Suprapubic skin (tissue), 4 donors: ENCODE results near the gene TAS2R20.

Source experiments
- EP300 ChIP-seq: sonication (generic); formaldehyde crosslinking; IDR thresholded peaks from one replicate; pipeline ENCODE4 v1.6.1; 2017; ENCODE audit warnings: antibody characterized with exemption
- POLR2A ChIP-seq, 2 donors: fragments of 450-650 bp; IDR thresholded peaks; one replicate each; pipeline ENCODE4 v1.6.1; 2017; ENCODE audit warnings: antibody characterized with exemption in 2 of 2, mild to moderate bottlenecking in 2 of 2, moderate library complexity in 2 of 2
- POLR2AphosphoS5 ChIP-seq, 3 donors: sonication (generic); formaldehyde crosslinking; IDR thresholded peaks; one replicate each; pipeline ENCODE4 v1.6.1; 2017; ENCODE audit warnings: antibody characterized with exemption in 3 of 3
- TF ChIP-seq, protein P1 (sequence below), 2 donors: fragments of 200-600 bp in 1 of 2; fragments of 450-650 bp in 1 of 2; sonication (generic) in 1 of 2; IDR thresholded peaks; one replicate each; pipeline ENCODE4 v1.5.1; 2016 to 2019; ENCODE audit warnings: antibody characterized with exemption in 2 of 2, mild to moderate bottlenecking in 1 of 2, moderate library complexity in 1 of 2

DNA sequence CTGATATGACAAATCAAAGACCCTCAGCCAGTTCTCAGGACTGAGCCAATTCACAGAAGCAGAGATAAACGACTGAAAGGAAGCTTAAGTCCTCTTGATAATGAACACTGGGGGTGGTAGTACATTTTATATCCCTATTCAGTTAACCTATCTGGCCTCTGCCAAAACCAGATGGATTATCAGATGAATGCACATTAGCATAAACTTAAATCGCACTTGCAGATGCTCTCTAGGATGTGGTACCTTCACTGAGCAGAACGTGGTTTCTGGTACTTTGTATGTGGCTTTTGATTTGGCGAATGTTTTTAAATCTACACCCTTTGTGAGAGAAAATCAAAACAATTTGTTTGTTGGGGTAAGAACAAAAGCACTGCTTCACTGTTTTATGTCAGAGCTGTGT is 37.9 kb downstream of the TAS2R20 start:
- TF ChIP-seq, protein P1, sequence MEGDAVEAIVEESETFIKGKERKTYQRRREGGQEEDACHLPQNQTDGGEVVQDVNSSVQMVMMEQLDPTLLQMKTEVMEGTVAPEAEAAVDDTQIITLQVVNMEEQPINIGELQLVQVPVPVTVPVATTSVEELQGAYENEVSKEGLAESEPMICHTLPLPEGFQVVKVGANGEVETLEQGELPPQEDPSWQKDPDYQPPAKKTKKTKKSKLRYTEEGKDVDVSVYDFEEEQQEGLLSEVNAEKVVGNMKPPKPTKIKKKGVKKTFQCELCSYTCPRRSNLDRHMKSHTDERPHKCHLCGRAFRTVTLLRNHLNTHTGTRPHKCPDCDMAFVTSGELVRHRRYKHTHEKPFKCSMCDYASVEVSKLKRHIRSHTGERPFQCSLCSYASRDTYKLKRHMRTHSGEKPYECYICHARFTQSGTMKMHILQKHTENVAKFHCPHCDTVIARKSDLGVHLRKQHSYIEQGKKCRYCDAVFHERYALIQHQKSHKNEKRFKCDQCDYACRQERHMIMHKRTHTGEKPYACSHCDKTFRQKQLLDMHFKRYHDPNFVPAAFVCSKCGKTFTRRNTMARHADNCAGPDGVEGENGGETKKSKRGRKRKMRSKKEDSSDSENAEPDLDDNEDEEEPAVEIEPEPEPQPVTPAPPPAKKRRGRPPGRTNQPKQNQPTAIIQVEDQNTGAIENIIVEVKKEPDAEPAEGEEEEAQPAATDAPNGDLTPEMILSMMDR (IDR thresholded peaks at IDR 0.05): no peak
- TF ChIP-seq POLR2A (IDR thresholded peaks at IDR 0.05) (no peak), EP300 (no peak), POLR2AphosphoS5 (IDR thresholded peaks at IDR 0.05) (no peak)
